ENCODE measurements around the gene TMEM125.

TMEM125 gene

DNA sequence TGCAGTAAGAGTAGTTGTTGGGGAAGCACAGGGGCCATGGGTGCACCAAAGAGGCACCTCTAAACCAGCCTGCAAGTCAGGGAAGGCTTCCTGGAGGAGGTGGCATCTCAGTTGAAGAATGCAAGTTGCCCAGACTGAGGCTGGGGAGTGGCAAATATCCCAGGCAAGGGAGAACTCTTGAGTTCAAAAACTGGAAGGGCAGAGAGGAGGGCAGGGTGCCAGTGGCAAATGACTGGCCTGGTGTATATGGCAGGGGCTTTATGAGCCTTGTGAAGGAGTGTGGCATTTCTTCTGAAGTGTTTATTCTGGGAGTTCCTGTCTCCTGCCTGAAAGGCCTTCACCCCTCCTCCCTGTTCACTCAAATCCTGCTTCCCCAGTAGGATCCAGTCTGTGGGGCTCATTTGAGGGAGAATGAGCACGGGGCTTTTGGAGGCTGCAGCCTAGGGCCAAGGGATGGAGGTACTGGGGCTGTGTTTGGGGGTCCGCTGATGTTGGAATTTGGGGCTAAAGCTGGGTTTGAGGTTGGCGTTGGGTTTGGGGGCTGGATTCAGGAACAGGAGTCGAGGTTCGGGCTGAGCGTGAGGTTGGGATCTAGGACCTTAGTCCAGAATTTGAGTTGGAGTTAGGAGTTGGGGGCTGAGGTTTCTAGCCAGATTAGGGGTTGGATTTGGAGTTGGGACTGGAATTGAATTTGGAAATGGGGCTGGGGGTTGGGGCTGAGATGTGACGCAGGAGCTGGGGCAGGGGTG, at the start of gene TMEM125:
Gene TMEM125 (plus strand): TSS at position 357 of the 749 bp plus-strand sequence. CDS start 2,740 bp downstream, outside the sequence.
- DNase-seq = no peak

DNA sequence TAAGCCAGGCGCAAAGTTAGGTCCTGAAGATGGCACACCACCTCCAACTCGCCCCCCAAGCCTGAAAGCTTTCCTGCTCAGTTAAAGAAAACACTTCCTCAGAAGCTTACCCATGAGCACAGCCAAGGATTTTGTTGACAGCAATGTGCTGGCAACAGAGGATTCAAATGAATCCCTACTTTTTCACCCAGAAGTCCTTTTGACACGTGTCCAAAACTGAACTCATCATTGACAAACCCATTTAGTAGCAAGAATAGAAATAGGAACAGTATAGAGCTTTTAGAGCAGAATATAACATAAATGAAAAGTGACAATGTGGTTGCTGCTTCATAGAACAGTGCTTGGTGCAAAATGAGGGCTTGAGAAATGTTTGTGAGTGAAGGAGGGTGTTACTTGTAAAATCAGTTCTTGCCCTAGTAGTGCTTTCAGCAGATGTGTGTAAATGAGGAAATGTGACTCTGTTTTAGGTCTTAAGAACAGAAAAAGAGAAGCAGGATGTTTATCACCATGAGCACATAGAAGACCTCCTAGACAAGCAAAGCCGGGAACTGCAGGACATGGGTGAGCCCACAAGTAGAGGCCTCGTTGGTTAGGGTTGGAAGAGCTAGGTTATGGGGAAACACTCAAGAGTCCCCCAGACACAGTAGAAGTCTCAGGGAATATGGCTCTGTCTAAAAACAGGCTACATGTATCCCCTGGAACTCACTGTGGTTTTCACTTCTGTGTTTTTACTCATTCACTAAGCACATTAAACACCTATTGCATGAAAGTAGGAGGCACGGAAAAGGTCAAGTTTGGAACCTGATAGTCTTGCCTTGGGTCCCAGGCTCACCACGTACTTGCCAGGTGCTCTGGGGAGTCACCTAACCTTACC, 48.6 kb upstream of the TMEM125 start:
- DNase-seq = no peak

DNA sequence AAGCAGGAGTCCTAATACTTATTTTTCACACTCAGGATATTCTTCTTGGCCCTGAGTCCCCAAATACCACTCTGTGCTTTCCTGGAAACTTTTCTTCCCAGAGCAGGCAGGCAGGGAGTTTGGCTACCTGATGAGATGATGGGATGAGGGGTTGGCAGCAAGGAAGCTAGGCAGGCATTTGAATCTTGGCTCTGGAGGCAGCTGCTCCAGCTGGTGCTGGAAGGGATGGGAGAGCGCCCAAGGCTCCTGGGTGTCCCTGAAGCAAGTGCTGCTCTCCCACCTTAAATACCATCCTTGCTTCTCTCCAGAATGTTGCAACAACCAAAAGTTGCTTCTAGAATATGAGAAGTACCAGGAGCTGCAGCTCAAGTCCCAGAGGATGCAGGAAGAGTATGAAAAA, 48.0 kb upstream of the TMEM125 start:
- no peak for DNase-seq

DNA sequence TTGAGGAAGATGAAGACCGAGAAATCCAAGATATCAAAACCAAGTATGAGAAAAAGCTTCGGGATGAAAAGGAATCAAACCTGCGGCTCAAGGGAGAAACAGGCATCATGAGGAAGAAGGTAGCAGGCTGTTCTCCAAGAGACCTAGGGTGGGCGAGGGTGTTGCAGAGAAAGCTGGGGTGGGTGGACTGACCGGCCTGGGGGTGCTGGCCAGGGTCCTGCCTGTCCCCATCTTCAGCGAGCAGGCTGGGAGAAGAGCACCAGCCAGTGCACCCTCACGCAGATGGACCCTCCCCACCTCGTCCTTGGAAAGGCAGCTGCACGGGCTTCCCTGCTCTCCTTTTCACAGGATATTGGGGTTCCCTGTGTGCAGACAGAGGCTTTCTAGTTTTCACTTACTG, 46.9 kb upstream of the TMEM125 start:
- DNase-seq = no peak

DNA sequence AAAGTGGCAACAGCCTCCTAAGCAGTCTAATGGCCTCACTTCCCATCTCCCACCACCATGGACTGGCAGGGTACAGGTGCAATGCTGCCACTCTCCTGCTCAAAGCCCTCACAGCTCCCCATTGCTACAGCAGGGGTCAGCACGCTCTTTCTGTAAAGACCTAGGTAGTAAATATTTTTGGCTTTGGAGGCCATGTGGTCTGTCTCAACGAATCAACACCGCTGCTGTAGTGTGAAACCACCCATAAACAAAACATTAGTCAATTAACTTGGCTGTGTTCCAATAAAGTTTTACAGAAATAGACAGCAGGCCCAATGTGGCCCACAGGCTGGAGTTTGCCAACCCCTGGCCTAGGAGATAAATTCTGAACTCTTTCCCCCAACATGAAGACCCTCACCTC, 44.6 kb upstream of the TMEM125 start:
- DNase-seq = no peak

DNA sequence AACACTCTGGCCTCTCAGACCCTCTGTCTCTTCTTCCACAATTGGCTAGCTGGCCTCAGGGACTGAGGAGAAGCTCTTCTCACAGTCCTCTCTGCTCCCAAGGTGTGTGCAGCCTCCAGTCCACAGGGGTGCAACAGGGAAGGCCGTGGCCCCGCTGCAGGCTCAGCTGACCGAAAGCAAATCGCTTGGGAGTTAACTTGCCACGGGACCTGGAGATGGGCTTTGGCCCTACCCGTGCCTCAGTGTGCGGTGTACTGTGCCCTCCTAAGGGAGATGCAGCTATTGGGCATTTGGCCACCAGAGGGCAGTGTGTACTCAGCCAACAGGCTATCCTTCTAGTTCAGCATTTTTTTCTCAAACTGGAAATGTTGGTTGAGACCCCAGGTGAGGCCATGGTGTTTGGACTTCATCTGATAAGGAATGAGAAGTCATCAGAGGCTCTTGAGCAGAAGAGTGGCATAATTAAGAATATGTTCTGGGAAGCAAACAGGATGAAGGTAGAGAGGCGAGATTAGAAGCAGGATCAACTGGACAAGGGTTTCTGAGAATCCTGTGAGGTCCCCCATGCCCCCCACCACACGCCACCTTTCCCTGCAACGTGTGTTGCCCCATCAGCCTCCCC, 42.5 kb upstream of the TMEM125 start:
- peak; percentile 88 for DNase-seq

DNA sequence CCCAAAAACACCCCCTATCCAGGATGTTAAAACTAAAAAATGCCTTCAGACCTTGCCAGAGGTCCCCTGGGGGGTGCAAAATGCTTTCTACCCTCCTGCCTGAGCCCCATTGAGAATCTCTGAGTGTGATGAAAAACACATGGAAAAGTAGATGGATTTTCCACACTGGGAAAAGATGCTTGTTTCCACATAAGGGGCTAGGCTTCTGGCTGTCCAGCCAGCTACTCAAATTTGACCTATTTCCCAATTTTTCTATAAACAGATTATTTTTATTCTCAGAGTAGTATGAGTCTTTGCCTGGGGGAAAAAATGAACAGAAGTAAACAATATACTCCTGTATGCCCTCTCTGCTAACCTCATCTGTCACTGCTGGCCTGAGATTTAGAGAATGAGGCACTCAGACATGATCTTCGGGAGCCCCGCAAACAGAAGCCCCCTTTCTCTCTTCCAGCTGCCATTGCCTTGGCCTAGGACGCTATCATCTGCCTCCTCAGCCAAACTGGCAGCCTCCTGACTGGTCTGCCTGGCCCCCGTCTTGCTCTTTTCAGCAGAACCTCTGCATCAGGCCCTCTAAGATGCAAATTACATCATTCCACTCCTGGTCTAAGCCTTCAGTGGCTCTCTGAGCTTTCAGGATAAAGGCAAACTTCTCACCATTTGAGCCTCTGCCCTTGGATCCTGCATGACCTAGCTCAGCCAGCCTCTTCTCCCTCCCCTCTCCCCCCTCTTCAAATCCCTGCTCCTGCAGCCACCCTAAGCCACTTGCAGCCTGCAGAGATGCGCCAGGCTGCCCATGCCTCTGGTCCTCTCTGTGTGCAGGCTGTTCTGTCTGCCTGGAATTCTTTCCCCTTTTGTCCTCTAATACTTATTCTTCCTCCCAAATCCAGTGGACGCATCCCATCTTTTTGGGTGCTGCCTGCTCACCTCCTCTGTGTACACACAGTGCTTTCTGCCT, 39.7 kb upstream of the TMEM125 start:
- DNase-seq = no peak

DNA sequence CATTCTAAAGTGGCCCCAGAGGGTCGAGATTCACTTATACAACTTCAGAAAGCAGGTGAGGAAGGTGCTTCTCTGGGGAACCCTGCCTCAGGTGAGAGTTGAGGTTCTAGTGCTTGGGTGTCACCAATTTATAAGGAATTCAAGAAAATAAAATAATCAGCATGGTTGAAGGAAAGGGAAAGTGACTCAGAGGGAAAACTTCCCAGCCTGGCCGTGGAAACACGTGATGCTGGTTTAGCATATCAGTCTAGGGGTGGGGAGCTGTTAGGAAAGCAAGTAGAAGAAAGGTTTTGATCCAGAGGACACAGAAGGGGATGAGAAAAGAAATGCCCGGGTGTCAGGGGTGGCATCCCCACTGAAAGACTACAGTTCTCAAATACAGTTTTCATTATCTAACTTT, 37.7 kb upstream of the TMEM125 start:
- no peak for DNase-seq

DNA sequence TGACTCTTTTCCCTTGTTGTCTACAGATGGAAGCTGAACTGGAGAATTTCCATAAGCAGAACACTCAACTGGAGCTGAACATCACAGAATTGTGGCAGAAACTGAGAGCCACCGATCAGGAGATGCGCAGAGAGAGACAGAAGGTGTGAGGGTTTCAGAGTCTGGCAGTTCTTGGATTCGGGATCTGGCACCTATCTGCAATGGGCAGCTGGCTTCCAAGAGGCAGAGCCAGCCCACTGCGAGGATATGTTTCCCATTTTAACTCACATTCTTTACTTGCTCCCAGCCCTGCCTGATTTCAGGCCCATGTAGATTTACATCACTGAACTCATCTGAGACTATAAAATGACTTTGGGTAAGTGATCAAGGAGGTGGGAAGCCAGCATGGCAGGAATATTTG, 37.3 kb upstream of the TMEM125 start:
- no peak for DNase-seq

DNA sequence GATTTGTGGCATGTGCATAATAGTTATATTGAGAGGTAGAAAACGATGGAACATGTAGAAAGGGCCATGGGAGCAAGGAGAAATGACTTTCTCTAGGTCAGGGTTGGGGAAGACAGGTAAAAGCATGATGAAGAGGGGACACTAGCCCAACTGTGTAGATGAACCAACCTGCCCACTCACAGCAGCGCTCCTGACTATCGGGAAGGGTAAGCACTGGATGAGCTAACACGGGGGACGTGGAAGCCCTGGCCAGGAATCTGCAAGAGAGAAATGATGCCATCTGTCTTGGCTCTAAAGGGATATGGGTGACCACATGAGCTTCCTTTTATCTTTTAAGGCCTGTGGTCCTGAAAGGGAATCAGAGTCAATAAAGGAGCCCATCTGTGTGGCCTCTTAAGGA, 36.2 kb upstream of the TMEM125 start:
- no peak for DNase-seq

DNA sequence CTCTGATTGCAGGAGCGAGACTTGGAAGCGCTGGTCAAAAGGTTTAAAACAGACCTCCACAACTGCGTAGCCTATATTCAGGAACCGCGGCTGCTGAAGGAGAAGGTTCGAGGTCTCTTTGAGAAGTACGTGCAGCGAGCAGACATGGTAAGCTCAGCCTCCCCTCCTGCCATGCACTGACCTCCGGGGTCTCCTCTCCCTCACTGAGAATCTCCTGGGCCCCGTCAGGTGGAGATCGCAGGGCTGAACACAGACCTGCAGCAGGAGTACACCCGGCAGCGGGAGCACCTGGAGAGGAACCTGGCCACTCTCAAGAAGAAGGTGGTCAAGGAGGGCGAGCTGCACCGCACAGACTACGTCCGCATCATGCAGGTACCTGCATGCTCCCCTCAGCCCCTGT, 35.5 kb upstream of the TMEM125 start:
- DNase-seq = no peak

DNA sequence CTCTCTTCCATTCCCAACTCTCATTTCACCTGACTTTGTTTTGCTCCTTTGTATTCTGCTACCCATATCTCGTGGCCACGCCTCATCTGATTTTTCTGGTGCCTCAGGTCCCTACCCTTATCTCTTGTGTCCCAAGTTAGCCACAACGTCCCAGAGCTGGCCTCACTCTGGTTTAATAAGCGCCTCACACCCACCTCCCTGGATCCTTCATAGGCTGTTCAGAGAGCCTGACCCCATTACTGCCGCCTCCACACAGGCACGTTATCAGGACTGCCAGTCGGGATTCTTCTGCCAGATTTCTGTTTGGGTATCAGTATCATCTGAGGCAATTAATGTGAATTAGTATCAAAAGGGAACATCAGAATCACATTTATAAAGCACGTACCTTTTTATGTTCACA, 34.7 kb upstream of the TMEM125 start:
- DNase-seq = no peak

DNA sequence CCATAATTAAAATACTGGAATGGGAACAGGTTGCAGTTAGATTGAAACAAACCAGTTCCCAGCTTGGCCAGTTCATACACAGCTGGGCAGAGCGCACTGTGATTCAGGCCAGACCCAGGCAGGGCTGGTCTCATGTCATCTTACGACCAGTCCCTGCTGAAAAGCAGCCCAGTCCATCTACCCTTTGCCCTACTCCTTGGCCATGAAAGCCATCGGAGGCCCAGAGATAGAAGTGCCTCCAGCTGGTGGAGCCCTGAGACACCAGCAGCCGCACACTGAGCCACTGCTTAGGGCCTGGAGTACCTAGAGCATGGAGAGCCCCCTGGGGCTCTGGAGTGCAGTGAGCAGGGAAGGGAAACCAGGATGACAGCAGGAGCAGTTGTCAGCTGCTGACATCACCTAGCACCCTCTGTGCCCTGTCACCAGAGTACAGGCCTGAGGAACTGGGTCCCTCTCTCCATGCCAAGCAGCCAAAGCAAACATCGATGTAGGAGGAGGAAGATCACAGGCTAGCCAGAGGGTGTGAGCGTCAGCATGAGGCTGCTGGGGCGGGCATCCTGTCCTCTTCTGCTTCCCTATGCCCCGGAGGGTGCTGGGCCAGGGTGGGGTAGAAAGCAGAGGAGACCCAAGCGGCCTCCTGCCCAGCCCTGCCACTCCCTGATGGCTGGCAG, 34.2 kb upstream of the TMEM125 start:
- no peak for DNase-seq

DNA sequence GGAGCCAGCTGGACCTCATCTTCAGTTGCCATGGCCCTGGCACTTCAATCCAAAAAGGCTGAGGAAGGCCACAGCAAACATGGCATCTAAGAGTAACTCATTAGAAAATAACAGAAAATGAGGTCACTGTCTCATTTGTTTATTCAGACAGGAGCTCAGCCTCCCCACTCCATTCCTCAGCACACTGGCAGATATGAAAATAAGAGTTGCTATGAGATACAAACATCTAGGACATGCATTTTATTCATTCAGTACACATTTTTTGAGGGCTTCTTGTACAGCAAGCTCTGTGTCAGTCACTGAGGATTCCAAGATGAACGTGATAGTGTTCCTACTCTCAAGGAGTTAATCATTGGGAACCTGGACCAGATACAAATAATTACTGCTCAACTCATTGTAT, 32.7 kb upstream of the TMEM125 start:
- DNase-seq = no peak

DNA sequence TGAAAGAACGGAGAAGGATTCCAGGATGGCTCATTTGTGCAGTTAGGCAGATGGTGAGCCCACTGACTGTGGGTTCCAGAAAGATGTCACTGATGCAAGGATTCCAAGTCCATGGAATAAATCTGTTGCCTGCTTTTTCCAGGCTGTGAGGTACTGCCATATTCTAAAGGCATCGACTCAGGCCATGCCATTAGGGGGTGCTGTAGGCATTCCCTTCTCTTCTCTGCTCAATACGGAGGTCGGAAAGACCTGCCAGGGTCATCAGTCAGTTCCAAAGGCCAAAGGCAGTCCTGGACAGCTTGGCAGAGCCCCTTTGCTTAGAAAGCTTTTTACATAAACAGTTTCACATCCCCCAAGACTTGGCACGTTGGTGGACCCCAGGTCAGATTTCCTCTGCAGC, 31.7 kb upstream of the TMEM125 start:
- DNase-seq = no peak

DNA sequence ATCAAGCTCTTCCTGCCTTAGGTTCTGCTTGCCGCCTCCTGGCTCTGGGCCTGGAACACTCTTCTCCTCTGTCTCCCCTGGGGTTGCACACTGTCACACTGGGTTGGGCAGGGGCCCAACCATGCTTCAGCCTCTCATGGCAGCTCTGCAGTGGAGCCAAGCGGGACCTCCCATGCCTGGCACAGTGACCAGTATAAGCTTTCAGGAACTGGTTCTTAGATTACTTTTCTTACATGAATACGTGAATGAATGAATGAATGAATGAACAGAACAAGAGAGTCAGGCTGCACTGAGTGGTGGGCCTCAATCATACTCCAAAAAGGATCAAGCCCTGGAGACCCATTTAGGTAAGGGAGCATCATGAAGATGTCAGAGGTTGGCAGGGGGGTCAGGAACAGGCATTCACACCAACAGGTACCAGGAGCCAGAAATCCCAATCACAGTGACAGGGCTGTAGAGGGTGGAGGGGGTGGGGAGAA, 30.8 kb upstream of the TMEM125 start:
- DNase-seq = no peak

DNA sequence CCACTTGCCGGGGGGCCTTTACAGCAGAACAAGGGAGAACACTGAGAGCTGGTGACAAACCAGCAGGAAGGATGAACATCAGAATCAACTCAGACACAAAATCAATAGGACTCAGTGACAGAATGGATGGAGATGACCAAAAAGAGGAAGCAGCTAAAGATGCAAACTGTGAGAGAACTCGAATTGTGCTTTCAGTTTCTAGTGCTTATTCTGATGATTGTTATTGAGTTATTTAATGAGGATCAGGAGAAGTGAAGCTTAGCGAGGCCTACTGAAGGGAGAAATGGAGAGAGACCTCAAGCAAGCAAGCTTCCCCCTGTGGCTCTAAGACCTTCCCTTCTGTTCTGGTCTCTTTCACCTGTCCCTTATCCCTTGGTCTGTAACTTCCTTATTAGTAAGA, 30.3 kb upstream of the TMEM125 start:
- no peak for DNase-seq

DNA sequence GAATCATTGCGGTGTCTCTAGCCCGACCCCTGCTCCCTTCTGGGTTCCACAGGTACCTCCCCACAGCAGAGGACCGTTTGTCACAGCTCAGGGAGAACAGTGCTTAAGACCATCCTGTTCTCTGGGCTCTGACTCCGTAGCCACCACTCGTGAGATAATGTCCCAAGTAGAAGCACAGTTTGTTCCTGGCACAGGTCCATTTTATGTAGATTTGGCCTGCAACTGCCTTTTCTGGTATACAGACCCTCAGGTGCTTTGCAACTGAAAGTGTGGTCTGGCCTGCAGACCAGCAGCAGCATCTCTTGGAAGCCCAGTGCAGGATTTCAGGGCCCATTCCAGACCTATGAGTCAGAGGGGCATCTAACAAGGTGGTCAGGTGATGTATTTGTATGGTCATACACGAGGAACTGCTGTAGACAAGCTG, 28.4 kb upstream of the TMEM125 start:
- no peak for DNase-seq

DNA sequence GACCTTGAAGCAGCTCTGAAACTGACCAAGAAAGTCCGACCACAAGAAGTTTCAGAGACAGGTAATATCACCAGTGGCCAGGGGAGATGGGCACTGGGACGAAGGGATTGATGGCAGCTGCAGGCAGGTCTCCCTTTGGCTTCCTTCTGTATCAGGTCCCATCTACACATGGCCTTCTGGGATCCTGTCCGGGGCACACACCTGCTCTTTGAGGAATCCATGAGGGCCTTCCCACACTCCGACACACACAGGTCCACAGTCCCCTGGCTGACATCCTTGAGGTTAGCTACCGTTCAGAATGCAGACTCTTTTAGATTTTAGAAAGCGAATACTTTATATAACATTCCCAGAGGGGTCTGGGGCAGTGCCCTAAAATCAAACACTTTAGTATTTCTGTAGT, 26.5 kb upstream of the TMEM125 start:
- no peak for DNase-seq

DNA sequence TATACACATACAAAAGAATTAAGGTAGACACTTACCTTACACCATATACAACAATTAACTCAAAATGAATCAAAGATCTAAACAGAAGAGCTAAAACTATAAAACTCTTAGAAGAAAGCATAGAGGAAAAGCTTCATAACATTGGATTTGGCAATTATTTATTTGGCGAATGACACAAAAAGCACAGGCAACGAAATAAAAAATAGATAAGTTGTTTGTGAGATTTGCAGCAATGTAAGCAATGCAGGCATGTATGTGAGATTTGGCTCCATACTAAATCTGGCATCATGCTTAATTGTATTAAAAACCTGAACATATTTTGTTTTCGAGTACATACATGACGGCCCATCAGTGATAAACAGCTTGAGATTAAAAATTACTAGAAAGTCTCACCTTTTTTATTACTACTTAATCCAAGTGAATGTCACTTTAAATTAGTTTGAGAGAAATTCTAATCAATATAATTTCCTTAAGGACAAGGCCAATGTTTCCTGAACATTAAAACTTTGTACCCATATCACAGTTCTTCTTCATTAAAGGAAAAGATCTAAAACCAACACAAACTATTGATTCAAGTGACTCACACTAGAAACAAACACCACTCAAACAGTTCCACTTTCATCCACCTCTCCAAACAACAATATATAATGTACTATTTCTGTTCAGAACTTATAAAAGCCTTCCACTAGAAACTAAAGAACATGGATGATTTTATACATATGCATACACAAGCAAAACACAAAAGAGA, 23.1 kb upstream of the TMEM125 start:
- no peak for DNase-seq
